PC-3 (cell line): ENCODE results near the gene MAP1B.

Experiments
- EZH2 ChIP-seq: fragments of 300-600 bp; sonication (generic); IDR thresholded peaks from one replicate; pipeline ENCODE4 v1.6.1; 2017; ENCODE audit warnings: antibody characterized with exemption, mild to moderate bottlenecking, low read length; ENCODE audit not compliant: unreplicated experiment
- EZH2phosphoT487 ChIP-seq: fragments of 300-600 bp; sonication (generic); IDR thresholded peaks from 2 replicates; pipeline ENCODE4 v1.6.1; 2018; ENCODE audit warnings: mild to moderate bottlenecking, antibody characterized with exemption, low read length, borderline replicate concordance
- TF ChIP-seq, protein P1 (sequence below): fragments of 300-600 bp; sonication (generic); conservative IDR thresholded peaks from 2 replicates; pipeline ENCODE4 v1.5.1; 2017; ENCODE audit warnings: antibody characterized with exemption, low read depth, mild to moderate bottlenecking, low read length

DNA sequence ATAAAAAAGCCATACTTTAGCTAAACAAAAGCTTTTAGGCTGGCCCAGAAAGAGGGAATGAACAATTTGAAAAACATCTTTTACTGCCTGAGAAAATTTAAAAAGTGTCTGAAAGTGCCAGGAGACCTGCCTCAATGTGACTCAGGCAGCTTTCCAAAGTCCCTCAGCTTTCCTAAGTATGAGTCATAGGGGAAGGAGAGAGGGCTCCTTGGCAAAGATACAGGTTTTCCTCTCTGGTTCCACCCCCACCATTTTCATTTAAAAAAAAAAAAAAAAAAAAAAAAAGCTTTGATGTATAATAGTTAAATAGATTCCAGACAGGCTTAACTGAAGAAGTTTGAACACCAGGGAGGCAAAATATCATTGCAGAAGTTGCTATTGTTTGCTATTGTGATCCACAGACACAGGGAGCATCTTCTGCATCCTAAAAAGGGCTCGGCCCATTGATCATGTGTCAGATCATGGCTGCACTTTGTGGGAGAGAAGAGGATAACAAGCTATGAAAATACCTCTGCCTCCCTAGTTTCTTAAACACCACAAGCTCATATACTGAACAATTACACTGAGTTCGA, 141.2 kb downstream of the MAP1B start:
- TF ChIP-seq, protein P1, sequence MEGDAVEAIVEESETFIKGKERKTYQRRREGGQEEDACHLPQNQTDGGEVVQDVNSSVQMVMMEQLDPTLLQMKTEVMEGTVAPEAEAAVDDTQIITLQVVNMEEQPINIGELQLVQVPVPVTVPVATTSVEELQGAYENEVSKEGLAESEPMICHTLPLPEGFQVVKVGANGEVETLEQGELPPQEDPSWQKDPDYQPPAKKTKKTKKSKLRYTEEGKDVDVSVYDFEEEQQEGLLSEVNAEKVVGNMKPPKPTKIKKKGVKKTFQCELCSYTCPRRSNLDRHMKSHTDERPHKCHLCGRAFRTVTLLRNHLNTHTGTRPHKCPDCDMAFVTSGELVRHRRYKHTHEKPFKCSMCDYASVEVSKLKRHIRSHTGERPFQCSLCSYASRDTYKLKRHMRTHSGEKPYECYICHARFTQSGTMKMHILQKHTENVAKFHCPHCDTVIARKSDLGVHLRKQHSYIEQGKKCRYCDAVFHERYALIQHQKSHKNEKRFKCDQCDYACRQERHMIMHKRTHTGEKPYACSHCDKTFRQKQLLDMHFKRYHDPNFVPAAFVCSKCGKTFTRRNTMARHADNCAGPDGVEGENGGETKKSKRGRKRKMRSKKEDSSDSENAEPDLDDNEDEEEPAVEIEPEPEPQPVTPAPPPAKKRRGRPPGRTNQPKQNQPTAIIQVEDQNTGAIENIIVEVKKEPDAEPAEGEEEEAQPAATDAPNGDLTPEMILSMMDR = no peak
- no peak for TF ChIP-seq EZH2
- no peak for TF ChIP-seq EZH2phosphoT487
